ENCODE results near the gene RCC2.

The RCC2 gene

DNA sequence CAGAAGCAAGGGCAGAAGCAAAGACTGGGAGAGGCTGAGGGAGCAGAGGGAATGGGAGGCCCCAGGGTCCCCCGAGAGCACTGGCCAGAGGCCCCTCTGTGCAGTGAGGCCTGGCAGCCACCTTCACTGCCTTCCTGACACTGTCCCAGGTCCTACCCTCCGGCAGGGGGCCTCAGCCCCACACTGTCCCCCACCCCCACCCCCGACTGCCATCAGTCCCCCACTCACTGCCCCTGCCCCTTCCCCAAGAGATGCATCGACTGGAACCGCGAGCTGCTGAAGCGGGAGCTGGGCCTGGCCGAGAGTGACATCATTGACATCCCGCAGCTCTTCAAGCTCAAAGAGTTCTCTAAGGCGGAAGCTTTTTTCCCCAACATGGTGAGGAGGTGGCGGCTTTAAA lies 80.4 kb downstream of the RCC2 start:
- TF ChIP-seq, protein P1, sequence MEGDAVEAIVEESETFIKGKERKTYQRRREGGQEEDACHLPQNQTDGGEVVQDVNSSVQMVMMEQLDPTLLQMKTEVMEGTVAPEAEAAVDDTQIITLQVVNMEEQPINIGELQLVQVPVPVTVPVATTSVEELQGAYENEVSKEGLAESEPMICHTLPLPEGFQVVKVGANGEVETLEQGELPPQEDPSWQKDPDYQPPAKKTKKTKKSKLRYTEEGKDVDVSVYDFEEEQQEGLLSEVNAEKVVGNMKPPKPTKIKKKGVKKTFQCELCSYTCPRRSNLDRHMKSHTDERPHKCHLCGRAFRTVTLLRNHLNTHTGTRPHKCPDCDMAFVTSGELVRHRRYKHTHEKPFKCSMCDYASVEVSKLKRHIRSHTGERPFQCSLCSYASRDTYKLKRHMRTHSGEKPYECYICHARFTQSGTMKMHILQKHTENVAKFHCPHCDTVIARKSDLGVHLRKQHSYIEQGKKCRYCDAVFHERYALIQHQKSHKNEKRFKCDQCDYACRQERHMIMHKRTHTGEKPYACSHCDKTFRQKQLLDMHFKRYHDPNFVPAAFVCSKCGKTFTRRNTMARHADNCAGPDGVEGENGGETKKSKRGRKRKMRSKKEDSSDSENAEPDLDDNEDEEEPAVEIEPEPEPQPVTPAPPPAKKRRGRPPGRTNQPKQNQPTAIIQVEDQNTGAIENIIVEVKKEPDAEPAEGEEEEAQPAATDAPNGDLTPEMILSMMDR (IDR thresholded peaks at IDR 0.05) = no peak
- TF ChIP-seq ZFX (IDR thresholded peaks at IDR 0.05; ENCODE audit: borderline replicate concordance) = no peak
- no peak overlapping the region for H3K27ac ChIP-seq

DNA sequence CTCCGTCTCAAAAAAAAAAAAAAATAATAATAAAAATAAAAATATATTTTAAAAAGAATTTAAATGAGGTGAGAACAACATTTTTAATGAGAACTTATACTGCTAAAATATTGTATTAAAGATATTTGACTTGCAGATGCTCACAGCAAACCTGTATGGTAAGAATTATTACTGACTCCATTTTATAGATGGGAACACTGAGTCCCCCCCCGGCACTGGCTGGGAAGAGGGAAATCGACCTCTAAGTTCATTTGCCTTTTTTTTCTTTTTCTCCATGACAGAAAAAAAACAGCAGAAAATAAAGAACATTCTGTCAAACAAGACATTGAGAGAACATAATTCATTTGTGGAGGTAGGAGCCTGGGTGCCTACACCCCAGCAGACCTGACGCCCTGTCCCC lies 80.9 kb downstream of the RCC2 start:
- no peak overlapping the region for H3K27ac ChIP-seq
- TF ChIP-seq ZFX (IDR thresholded peaks at IDR 0.05; ENCODE audit: borderline replicate concordance) = no peak
- TF ChIP-seq, protein P1 (IDR thresholded peaks at IDR 0.05) = no peak
